Osteoblast (primary cell): Measurements from ENCODE around the gene UMODL1. TPM values are rescaled to one million over a fixed set of nuclear protein-coding genes. Genes with fewer than 3 reads are reported as not detected.

Experiments used
- DNase-seq: peaks from one replicate; pipeline ENCODE4 v3.0.0; 2011; ENCODE audit warnings: low spot score, mixed read lengths; ENCODE audit not compliant: insufficient read length; ENCODE audit errors: missing footprints
- H2AFZ ChIP-seq: 2 replicates; pipeline ENCODE4 v1.6.0; 2011; ENCODE audit warnings: mild to moderate bottlenecking, low read length
- H3K27ac ChIP-seq: 2 replicates; pipeline ENCODE4 v1.5.1; 2011; ENCODE audit warnings: mild to moderate bottlenecking, low read depth, low read length, moderate library complexity
- H3K27me3 ChIP-seq: 2 replicates; pipeline ENCODE4 v1.6.0; 2012; ENCODE audit warnings: mild to moderate bottlenecking, control low read depth, inconsistent platforms, low read length, moderate library complexity; ENCODE audit not compliant: insufficient read depth
- H3K36me3 ChIP-seq: 2 replicates; pipeline ENCODE4 v1.5.1; 2011; ENCODE audit warnings: mild to moderate bottlenecking, low read length, control low read depth, moderate library complexity; ENCODE audit not compliant: insufficient read depth
- H3K4me1 ChIP-seq: 2 replicates; pipeline ENCODE4 v1.5.1; 2011; ENCODE audit warnings: mild to moderate bottlenecking, low read length, control low read depth, moderate library complexity; ENCODE audit not compliant: insufficient read depth
- H3K4me2 ChIP-seq: 2 replicates; pipeline ENCODE4 v1.6.0; 2011; ENCODE audit warnings: mild to moderate bottlenecking, low read length; ENCODE audit not compliant: insufficient read depth
- H3K4me3 ChIP-seq: fragments of 200-600 bp; sonication (generic); 3 replicates; pipeline ENCODE4 v1.5.1; 2012; ENCODE audit warnings: mild to moderate bottlenecking, low read length, inconsistent platforms; ENCODE audit not compliant: insufficient read depth
- H3K79me2 ChIP-seq: 2 replicates; pipeline ENCODE4 v1.6.0; 2012; ENCODE audit warnings: mild to moderate bottlenecking, low read length, control low read depth, inconsistent platforms; ENCODE audit not compliant: insufficient read depth
- H3K9me3 ChIP-seq: 2 replicates; pipeline ENCODE4 v1.5.1; 2011; ENCODE audit warnings: low read depth, low read length, control low read depth
- H4K20me1 ChIP-seq: 2 replicates; pipeline ENCODE4 v1.6.0; 2012; ENCODE audit warnings: mild to moderate bottlenecking, low read length, control low read depth; ENCODE audit not compliant: insufficient read depth
- CTCF ChIP-seq: IDR thresholded peaks from 2 replicates; pipeline ENCODE4 v1.5.1; 2011; ENCODE audit warnings: mild to moderate bottlenecking, low read depth, low read length, moderate library complexity; ENCODE audit errors: extremely low read depth
- total RNA-seq: library from RNA; depleted of rRNA; stranded (reverse); fragments of >200 nt; gene quantifications from 2 replicates; pipeline ENCODE4 v1.2.3, GENCODE V29; 2012

UMODL1 gene
- total RNA-seq, 1 donor, result not detected

DNA sequence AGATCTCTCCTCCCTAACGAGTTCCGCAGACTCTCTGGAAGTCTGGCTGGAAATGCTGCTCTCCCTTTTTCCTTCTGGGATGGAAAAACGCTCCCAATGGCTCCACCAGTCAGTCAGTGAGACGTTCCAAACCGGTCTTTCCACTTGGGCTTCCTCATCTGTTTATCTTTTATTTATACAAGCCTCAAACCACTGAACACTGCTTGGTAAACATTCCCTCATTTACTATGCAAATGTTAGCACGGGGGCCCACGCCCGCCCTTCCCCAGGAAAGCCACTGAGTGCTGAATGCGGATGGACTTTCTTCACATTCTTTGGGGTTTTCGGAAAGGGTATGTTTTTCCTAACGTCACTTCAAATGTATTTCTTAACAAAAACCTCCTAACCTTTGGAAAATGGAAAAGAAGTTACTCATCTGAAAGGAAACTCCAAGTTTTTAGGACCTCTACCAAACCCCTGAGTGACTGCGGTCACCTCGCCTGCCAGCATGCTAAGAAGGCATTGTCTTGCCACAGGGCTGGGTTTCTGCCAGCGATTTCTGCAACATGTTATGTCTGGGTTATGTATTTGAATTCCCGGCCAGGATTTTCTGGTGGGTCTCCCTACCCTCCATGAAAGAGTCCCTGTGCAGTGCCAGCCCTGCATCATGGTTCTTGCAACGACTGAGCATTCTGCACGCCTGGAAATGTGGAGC is 14.0 kb upstream of the UMODL1 start:
- DNase-seq, result peak; percentile 95
- H3K79me2 ChIP-seq, result no peaks in the 10 kb centered on the region
- H3K36me3 ChIP-seq, result no peaks in the 10 kb centered on the region
- peaks cover 30% of the 10 kb centered on the region for H3K4me1 ChIP-seq
- H3K27me3 ChIP-seq, result peaks cover 11% of the 10 kb centered on the region
- peak overlapping the region; percentile 97 for H3K27ac ChIP-seq
- no peak for TF ChIP-seq CTCF
- no peaks in the 10 kb centered on the region for H3K9me3 ChIP-seq
- H2AFZ ChIP-seq, result peak overlapping the region; percentile 5
- peak overlapping the region; percentile 41 for H3K4me3 ChIP-seq
- no peaks in the 10 kb centered on the region for H4K20me1 ChIP-seq
- peak overlapping the region; percentile 76 for H3K4me2 ChIP-seq

DNA sequence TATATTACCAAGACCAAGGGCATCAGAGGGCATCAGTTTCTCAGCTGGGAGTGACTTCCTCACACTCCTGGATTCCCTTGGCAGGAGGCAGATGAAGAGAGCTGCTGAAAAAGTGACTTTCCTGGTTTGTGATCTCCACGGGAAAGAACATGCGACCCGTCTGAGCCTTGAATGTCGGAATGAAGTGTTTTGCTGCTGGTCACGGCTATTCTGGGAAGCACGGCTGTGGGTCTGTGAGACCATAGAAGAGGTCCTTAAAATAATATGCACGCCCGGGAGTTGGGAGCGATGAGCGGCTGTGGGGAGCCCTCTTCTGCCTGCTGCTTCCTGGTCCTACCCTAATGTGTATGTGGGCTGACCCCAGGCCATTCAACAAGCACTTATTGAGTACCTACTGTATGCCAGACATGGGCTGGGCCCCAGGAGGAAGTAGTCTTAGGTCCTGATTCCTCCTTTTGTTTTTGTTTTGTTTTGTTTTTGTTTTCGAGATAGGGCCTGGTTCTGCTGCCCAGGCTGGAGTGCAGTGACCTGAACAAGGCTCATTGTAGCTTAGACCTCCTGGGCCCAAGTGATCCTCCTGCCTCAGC is 13.2 kb upstream of the UMODL1 start:
- no peak for TF ChIP-seq CTCF
- H3K27ac ChIP-seq, result peak overlapping the region; percentile 97
- peak overlapping the region; percentile 2 for H2AFZ ChIP-seq
- H3K9me3 ChIP-seq, result no peaks in the 10 kb centered on the region
- no peak overlapping the region for H3K4me3 ChIP-seq
- H4K20me1 ChIP-seq, result no peaks in the 10 kb centered on the region
- H3K36me3 ChIP-seq, result no peaks in the 10 kb centered on the region
- DNase-seq, result no peak
- no peaks in the 10 kb centered on the region for H3K79me2 ChIP-seq
- H3K27me3 ChIP-seq, result peaks cover 15% of the 10 kb centered on the region
- H3K4me2 ChIP-seq, result peak overlapping the region; percentile 76
- peaks cover 30% of the 10 kb centered on the region for H3K4me1 ChIP-seq

DNA sequence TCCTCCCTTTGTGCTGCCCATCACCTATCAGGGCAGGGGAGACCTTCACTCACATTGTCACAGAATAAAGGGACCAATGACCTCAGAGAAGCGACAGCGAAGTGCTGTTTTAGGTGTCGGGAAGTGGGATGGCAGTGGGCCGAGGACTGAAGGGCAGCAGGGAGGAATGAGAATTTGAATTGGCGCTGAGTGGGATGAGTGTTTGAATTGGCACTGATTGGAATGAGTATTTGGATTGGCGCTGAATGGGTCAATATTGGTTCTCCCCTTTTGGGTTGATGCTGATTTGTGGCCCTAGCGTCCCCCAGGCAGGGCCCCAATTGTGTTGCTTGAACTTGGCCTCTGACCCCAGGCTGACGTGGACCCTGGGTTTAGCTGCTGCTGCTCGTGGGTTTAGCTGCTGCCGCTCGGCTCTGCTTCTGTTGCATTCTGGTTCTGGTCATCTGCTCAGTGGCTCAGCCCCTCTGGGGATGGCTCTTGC is 12.4 kb upstream of the UMODL1 start:
- Histone ChIP-seq H3K4me1 (peaks cover 30% of the 10 kb centered on the region), H3K27ac (peak overlapping the region; percentile 97), H3K4me3 (no peak overlapping the region), H3K79me2 (no peaks in the 10 kb centered on the region), H3K27me3 (peaks cover 21% of the 10 kb centered on the region), H4K20me1 (no peaks in the 10 kb centered on the region), H3K36me3 (no peaks in the 10 kb centered on the region), H2AFZ (no peak overlapping the region), H3K4me2 (no peak overlapping the region), H3K9me3 (no peaks in the 10 kb centered on the region)
- TF ChIP-seq CTCF, result no peak
- DNase-seq, result peak; percentile 44

DNA sequence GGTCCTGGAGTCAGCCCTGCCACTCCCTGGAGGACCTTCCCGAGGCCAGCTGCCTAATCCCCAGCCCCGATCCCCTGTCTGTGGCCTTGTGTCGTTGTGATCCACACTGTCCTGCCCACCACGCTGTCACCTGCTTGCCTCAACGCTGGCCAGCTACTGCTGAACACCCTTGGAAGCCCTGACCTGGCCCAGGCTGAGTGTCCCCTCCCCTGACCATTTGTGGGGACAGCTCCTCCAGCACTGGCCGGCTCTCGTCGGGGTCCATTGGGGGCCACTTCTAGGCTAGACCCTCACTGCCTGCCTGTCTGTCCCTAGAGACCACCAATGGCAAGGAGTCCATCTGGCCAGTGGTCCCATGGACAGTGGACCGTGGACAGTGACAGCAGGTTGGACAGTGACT is 12.0 kb upstream of the UMODL1 start:
- no peaks in the 10 kb centered on the region for H3K36me3 ChIP-seq
- H3K9me3 ChIP-seq, result no peaks in the 10 kb centered on the region
- TF ChIP-seq CTCF, result no peak
- H3K4me2 ChIP-seq, result no peak overlapping the region
- no peak overlapping the region for H3K4me3 ChIP-seq
- no peak overlapping the region for H2AFZ ChIP-seq
- H4K20me1 ChIP-seq, result no peaks in the 10 kb centered on the region
- peaks cover 30% of the 10 kb centered on the region for H3K4me1 ChIP-seq
- peak; percentile 49 for DNase-seq
- H3K79me2 ChIP-seq, result no peaks in the 10 kb centered on the region
- no peak overlapping the region for H3K27ac ChIP-seq
- peaks cover 25% of the 10 kb centered on the region for H3K27me3 ChIP-seq
